A673 (cell line): Measurements from ENCODE around the gene CRIP1. TPM values are rescaled to one million over a fixed set of nuclear protein-coding genes. Genes with fewer than 3 reads are reported as not detected.

Experiments
- BruUV-seq: library from RNA; stranded (reverse); fragments of 400-500 nt; replicated peaks from 2 replicates; lab custom pipeline; 2021; lab: Mats Ljungman, UMichigan
- CTCF ChIA-PET: fragments of 300-600 bp; sonication (Branson Sonifier 250); formaldehyde crosslinking; loops from one replicate; lab custom pipeline; 2022; ENCODE audit warnings: antibody characterized with exemption; lab: Charles Lee
- POLR2A ChIA-PET: fragments of 300-600 bp; sonication (Branson Sonifier 250); formaldehyde crosslinking; loops from one replicate; lab custom pipeline; 2022; ENCODE audit warnings: antibody characterized with exemption; ENCODE audit not compliant: low non-redundant PET; lab: Charles Lee
- DNase-seq: peaks from one replicate; pipeline ENCODE4 v3.0.0-alpha.2; 2015; ENCODE audit warnings: low spot score
- H3K27ac ChIP-seq: fragments of 200-600 bp; sonication (generic); 2 replicates; pipeline ENCODE4 v1.5.1; 2016; ENCODE audit warnings: mixed run types, low read depth, mild to moderate bottlenecking, mixed read lengths, antibody characterized with exemption, low read length; ENCODE audit not compliant: poor library complexity, severe bottlenecking
- H3K27me3 ChIP-seq: fragments of 200-600 bp; sonication (generic); replicated peaks from 2 replicates; pipeline ENCODE4 v1.6.1; 2017; ENCODE audit warnings: mixed run types, low read depth, mild to moderate bottlenecking, mixed read lengths, antibody characterized with exemption, low read length; ENCODE audit not compliant: insufficient read depth, poor library complexity
- H3K36me3 ChIP-seq: fragments of 200-600 bp; sonication (generic); 2 replicates; pipeline ENCODE4 v1.6.1; 2016; ENCODE audit warnings: mixed run types, mild to moderate bottlenecking, mixed read lengths, antibody characterized with exemption, low read length; ENCODE audit not compliant: insufficient read depth, poor library complexity, severe bottlenecking
- H3K4me1 ChIP-seq: fragments of 200-600 bp; sonication (generic); 2 replicates; pipeline ENCODE4 v1.6.1; 2017; ENCODE audit warnings: mixed run types, mild to moderate bottlenecking, mixed read lengths, antibody characterized with exemption, low read length; ENCODE audit not compliant: insufficient read depth, poor library complexity, severe bottlenecking
- H3K4me3 ChIP-seq: fragments of 200-600 bp; sonication (generic); 2 replicates; pipeline ENCODE4 v1.5.1; 2016; ENCODE audit warnings: low read depth, mixed run types, mild to moderate bottlenecking, mixed read lengths, low read length; ENCODE audit not compliant: poor library complexity, severe bottlenecking
- H3K9me3 ChIP-seq: fragments of 200-600 bp; sonication (generic); 2 replicates; pipeline ENCODE4 v1.6.1; 2016; ENCODE audit warnings: mixed run types, low read depth, mild to moderate bottlenecking, mixed read lengths, antibody characterized with exemption, low read length; ENCODE audit not compliant: poor library complexity, severe bottlenecking
- EZH2 ChIP-seq: fragments of 200-600 bp; sonication (generic); IDR thresholded peaks from 2 replicates; pipeline ENCODE4 v1.6.1; 2017; ENCODE audit warnings: borderline replicate concordance, low read depth, mild to moderate bottlenecking, mixed read lengths, antibody characterized with exemption, low read length; ENCODE audit not compliant: poor library complexity, severe bottlenecking
- intact Hi-C: fragments of 100-400 bp; cut with micrococcal nuclease; formaldehyde crosslinking; loops from one replicate; pipeline ENCODE4 v1.10.0; 2022; ENCODE audit not compliant: unreplicated experiment
- total RNA-seq: library from RNA; stranded (reverse); gene quantifications from 2 replicates; pipeline ENCODE4 v1.2.3, GENCODE V29; 2021
- TF ChIP-seq, protein P1 (sequence below): fragments of 300-800, 200-600 bp; sonication (generic); conservative IDR thresholded peaks from 2 replicates; pipeline ENCODE4 v1.5.1; 2017; ENCODE audit warnings: low read depth, mild to moderate bottlenecking, antibody characterized with exemption, low read length, moderate library complexity, mixed read lengths

CRIP1 gene
- total RNA-seq, 1 experiment from 2014 or later: 47.7 TPM

GRCh38 chr14:105440992-105441391, 45.7 kb upstream of the CRIP1 start:
- H3K4me3 ChIP-seq: no peak overlapping the region
- H3K4me1 ChIP-seq: peaks cover 6% of the 10 kb centered on the region
- CTCF ChIA-PET: no interaction called here
- peak overlapping the region; percentile 40 for H3K27ac ChIP-seq
- intact Hi-C loops: no loop called here
- H3K36me3 ChIP-seq: peaks cover 29% of the 10 kb centered on the region
- POLR2A ChIA-PET: no interaction called here
- DNase-seq: no peak
- H3K9me3 ChIP-seq: no peaks in the 10 kb centered on the region
- TF ChIP-seq EZH2: no peak
- TF ChIP-seq, protein P1, sequence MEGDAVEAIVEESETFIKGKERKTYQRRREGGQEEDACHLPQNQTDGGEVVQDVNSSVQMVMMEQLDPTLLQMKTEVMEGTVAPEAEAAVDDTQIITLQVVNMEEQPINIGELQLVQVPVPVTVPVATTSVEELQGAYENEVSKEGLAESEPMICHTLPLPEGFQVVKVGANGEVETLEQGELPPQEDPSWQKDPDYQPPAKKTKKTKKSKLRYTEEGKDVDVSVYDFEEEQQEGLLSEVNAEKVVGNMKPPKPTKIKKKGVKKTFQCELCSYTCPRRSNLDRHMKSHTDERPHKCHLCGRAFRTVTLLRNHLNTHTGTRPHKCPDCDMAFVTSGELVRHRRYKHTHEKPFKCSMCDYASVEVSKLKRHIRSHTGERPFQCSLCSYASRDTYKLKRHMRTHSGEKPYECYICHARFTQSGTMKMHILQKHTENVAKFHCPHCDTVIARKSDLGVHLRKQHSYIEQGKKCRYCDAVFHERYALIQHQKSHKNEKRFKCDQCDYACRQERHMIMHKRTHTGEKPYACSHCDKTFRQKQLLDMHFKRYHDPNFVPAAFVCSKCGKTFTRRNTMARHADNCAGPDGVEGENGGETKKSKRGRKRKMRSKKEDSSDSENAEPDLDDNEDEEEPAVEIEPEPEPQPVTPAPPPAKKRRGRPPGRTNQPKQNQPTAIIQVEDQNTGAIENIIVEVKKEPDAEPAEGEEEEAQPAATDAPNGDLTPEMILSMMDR: no peak
- H3K27me3 ChIP-seq: no peaks in the 10 kb centered on the region
- no TSS peak for BruUV-seq

GRCh38 chr14:105442125-105442524, 44.6 kb upstream of the CRIP1 start:
- POLR2A ChIA-PET: no interaction called here
- Histone ChIP-seq H3K4me1 (peaks cover 6% of the 10 kb centered on the region), H3K4me3 (no peak overlapping the region), H3K27ac (no peak overlapping the region), H3K36me3 (peaks cover 37% of the 10 kb centered on the region), H3K9me3 (no peaks in the 10 kb centered on the region), H3K27me3 (no peaks in the 10 kb centered on the region)
- DNase-seq: no peak
- CTCF ChIA-PET: no interaction called here
- TF ChIP-seq EZH2: no peak
- TF ChIP-seq, protein P1: no peak
- intact Hi-C loops: no loop called here
- BruUV-seq: TSS peak; percentile 20

GRCh38 chr14:105442834-105443233, 43.9 kb upstream of the CRIP1 start:
- ChIA-PET CTCF (no interaction called here), POLR2A (interaction anchor here (0.6 kb wide), 1 partner anchor 28 kb away, joined by 5 read pairs; no protein-coding TSS in a partner anchor)
- Histone ChIP-seq H3K36me3 (peaks cover 37% of the 10 kb centered on the region), H3K4me1 (peaks cover 6% of the 10 kb centered on the region), H3K27me3 (no peaks in the 10 kb centered on the region), H3K27ac (no peak overlapping the region), H3K9me3 (no peaks in the 10 kb centered on the region), H3K4me3 (no peak overlapping the region)
- no peak for TF ChIP-seq EZH2
- TF ChIP-seq, protein P1: no peak
- DNase-seq: no peak
- no TSS peak for BruUV-seq
- intact Hi-C loops: no loop called here
